ENCODE results near the gene CACHD1.

DNA sequence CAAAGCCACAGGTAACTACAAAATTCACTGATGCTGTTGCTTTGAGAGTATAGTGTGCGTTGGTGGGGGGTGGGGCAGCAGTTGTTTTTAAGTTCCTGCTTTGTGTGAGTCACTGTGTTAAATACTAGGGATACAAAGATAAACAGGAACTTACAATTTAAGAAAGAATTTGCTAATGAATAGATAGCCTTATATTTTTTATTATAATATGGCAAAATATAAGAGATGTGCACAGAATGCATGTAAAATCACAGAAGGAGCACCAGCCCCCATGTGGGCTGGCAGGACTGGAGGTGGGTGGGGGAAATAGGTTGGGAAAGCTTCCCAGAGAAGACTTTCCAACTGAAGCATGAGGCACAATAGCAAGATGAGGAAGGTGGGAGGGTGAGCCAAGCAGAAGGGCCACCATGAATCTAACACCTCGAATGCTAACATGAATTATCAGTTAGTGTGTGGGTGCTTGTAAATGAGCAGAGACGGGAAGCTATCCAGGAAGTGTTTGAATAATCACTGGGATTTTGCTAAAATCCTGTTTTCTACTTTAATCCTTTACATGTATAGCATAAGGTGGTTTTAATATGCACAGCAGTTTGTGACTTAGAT, 217.9 kb downstream of the CACHD1 start:
- no peak for TF ChIP-seq EZH2phosphoT487 (conservative IDR thresholded peaks at IDR 0.05; ENCODE audit: low read length)
- TF ChIP-seq, protein P1, sequence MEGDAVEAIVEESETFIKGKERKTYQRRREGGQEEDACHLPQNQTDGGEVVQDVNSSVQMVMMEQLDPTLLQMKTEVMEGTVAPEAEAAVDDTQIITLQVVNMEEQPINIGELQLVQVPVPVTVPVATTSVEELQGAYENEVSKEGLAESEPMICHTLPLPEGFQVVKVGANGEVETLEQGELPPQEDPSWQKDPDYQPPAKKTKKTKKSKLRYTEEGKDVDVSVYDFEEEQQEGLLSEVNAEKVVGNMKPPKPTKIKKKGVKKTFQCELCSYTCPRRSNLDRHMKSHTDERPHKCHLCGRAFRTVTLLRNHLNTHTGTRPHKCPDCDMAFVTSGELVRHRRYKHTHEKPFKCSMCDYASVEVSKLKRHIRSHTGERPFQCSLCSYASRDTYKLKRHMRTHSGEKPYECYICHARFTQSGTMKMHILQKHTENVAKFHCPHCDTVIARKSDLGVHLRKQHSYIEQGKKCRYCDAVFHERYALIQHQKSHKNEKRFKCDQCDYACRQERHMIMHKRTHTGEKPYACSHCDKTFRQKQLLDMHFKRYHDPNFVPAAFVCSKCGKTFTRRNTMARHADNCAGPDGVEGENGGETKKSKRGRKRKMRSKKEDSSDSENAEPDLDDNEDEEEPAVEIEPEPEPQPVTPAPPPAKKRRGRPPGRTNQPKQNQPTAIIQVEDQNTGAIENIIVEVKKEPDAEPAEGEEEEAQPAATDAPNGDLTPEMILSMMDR (IDR thresholded peaks at IDR 0.05; ENCODE audit: insufficient read depth, low read length, poor library complexity, severe bottlenecking): no peak

Measured in SU-DHL-6 (cell line).